ENCODE data around the gene FRY. TPM values are rescaled to one million over a fixed set of nuclear protein-coding genes. Genes with fewer than 3 reads are reported as not detected.
A peak's percentile ranks its signal among the peaks of the same experiment; 100 is the strongest.

FRY gene
- total RNA-seq, 1 experiment from 2014 or later = 5.3 TPM

- Mint-ChIP-seq H3K4me3 (peak overlapping the region; percentile 9; the same call in 1 of the 2 replicates), H3K27me3 (ENCODE audit: low read depth) (no peaks in the 10 kb centered on the region), H3K27ac (peak overlapping the region; percentile 83), H3K9me3 (peaks cover 4% of the 10 kb centered on the region), H3K36me3 (no peaks in the 10 kb centered on the region), H3K4me1 (peaks cover 31% of the 10 kb centered on the region)
- DNase-seq (ENCODE audit: low spot score) (peak; percentile 30), ATAC-seq (peak; percentile 99)
- ChIA-PET POLR2A (no interaction called here), CTCF (interaction anchor here (2.4 kb wide), 1 partner anchor 22 kb away, joined by 10 read pairs; no protein-coding TSS in a partner anchor)
- TF ChIP-seq GABPB1 (CRISPR knock-in tag; IDR thresholded peaks at IDR 0.05) (peak; percentile 88), NFATC4 (CRISPR knock-in tag; IDR thresholded peaks at IDR 0.05) (no peak), USF2 (CRISPR knock-in tag; IDR thresholded peaks at IDR 0.05) (no peak), RORB (CRISPR knock-in tag; IDR thresholded peaks at IDR 0.05) (no peak), NR1H2 (CRISPR knock-in tag; IDR thresholded peaks at IDR 0.05) (no peak), PRRX2 (CRISPR knock-in tag; IDR thresholded peaks at IDR 0.05) (no peak), SMAD4 (CRISPR knock-in tag; IDR thresholded peaks at IDR 0.05) (no peak), TEAD1 (CRISPR knock-in tag; IDR thresholded peaks at IDR 0.05) (peak; percentile 52; the same call in 1 of the 2 replicates)
- TF ChIP-seq, protein P1, sequence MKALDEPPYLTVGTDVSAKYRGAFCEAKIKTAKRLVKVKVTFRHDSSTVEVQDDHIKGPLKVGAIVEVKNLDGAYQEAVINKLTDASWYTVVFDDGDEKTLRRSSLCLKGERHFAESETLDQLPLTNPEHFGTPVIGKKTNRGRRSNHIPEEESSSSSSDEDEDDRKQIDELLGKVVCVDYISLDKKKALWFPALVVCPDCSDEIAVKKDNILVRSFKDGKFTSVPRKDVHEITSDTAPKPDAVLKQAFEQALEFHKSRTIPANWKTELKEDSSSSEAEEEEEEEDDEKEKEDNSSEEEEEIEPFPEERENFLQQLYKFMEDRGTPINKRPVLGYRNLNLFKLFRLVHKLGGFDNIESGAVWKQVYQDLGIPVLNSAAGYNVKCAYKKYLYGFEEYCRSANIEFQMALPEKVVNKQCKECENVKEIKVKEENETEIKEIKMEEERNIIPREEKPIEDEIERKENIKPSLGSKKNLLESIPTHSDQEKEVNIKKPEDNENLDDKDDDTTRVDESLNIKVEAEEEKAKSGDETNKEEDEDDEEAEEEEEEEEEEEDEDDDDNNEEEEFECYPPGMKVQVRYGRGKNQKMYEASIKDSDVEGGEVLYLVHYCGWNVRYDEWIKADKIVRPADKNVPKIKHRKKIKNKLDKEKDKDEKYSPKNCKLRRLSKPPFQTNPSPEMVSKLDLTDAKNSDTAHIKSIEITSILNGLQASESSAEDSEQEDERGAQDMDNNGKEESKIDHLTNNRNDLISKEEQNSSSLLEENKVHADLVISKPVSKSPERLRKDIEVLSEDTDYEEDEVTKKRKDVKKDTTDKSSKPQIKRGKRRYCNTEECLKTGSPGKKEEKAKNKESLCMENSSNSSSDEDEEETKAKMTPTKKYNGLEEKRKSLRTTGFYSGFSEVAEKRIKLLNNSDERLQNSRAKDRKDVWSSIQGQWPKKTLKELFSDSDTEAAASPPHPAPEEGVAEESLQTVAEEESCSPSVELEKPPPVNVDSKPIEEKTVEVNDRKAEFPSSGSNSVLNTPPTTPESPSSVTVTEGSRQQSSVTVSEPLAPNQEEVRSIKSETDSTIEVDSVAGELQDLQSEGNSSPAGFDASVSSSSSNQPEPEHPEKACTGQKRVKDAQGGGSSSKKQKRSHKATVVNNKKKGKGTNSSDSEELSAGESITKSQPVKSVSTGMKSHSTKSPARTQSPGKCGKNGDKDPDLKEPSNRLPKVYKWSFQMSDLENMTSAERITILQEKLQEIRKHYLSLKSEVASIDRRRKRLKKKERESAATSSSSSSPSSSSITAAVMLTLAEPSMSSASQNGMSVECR (CRISPR knock-in tag; IDR thresholded peaks at IDR 0.05; ENCODE audit: borderline replicate concordance) = no peak
Observed at GRCh38 chr13:32142956-32143375, 111.4 kb downstream of the FRY start.

GRCh38 chr13:32147193-32147592 lies 115.6 kb downstream of the FRY start:
- H3K9me3 Mint-ChIP-seq = peaks cover 4% of the 10 kb centered on the region
- H3K4me3 Mint-ChIP-seq = no peak overlapping the region
- no peak overlapping the region for H3K27ac Mint-ChIP-seq
- no peaks in the 10 kb centered on the region for H3K36me3 Mint-ChIP-seq
- H3K4me1 Mint-ChIP-seq = peaks cover 30% of the 10 kb centered on the region
- CTCF ChIA-PET = interaction anchor here (1.3 kb wide), 1 partner anchor 18 kb away, joined by 3 read pairs; no protein-coding TSS in a partner anchor
- no peaks in the 10 kb centered on the region for H3K27me3 Mint-ChIP-seq (ENCODE audit: low read depth)
- POLR2A ChIA-PET = interaction anchor here (1.2 kb wide), 1 partner anchor 100 kb away, joined by 3 read pairs; no protein-coding TSS in a partner anchor
- ATAC-seq (no peak), DNase-seq (ENCODE audit: low spot score) (no peak)
- TF ChIP-seq AFF4 (CRISPR knock-in tag; IDR thresholded peaks at IDR 0.05; ENCODE audit: borderline replicate concordance) (no peak), TP53 (CRISPR knock-in tag; IDR thresholded peaks at IDR 0.05) (no peak), RORB (CRISPR knock-in tag; IDR thresholded peaks at IDR 0.05) (no peak), ZNF416 (CRISPR knock-in tag; IDR thresholded peaks at IDR 0.05) (no peak), SMAD3 (CRISPR knock-in tag; IDR thresholded peaks at IDR 0.05; ENCODE audit: borderline replicate concordance) (no peak), PREB (CRISPR knock-in tag; IDR thresholded peaks at IDR 0.05; ENCODE audit: borderline replicate concordance) (no peak), ZBTB21 (CRISPR knock-in tag; IDR thresholded peaks at IDR 0.05; ENCODE audit: borderline replicate concordance) (no peak)
- TF ChIP-seq, protein P2, sequence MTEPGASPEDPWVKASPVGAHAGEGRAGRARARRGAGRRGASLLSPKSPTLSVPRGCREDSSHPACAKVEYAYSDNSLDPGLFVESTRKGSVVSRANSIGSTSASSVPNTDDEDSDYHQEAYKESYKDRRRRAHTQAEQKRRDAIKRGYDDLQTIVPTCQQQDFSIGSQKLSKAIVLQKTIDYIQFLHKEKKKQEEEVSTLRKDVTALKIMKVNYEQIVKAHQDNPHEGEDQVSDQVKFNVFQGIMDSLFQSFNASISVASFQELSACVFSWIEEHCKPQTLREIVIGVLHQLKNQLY (CRISPR knock-in tag; IDR thresholded peaks at IDR 0.05) = no peak
- TF ChIP-seq, protein P3, sequence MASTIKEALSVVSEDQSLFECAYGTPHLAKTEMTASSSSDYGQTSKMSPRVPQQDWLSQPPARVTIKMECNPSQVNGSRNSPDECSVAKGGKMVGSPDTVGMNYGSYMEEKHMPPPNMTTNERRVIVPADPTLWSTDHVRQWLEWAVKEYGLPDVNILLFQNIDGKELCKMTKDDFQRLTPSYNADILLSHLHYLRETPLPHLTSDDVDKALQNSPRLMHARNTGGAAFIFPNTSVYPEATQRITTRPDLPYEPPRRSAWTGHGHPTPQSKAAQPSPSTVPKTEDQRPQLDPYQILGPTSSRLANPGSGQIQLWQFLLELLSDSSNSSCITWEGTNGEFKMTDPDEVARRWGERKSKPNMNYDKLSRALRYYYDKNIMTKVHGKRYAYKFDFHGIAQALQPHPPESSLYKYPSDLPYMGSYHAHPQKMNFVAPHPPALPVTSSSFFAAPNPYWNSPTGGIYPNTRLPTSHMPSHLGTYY (CRISPR knock-in tag; IDR thresholded peaks at IDR 0.05) = no peak
- TF ChIP-seq, protein P4, sequence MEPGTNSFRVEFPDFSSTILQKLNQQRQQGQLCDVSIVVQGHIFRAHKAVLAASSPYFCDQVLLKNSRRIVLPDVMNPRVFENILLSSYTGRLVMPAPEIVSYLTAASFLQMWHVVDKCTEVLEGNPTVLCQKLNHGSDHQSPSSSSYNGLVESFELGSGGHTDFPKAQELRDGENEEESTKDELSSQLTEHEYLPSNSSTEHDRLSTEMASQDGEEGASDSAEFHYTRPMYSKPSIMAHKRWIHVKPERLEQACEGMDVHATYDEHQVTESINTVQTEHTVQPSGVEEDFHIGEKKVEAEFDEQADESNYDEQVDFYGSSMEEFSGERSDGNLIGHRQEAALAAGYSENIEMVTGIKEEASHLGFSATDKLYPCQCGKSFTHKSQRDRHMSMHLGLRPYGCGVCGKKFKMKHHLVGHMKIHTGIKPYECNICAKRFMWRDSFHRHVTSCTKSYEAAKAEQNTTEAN (CRISPR knock-in tag; IDR thresholded peaks at IDR 0.05) = no peak

Measured in WTC11 (cell line).